SK-N-SH (cell line): ENCODE data around the gene KEL. TPM values are rescaled to one million over a fixed set of nuclear protein-coding genes. Genes with fewer than 3 reads are reported as not detected.

Experiments
- CTCF ChIA-PET: fragments of 300-600, 350-600 bp; formaldehyde crosslinking; extraction: SDS; loops from one replicate; lab custom pipeline; 2021; lab: Yijun Ruan, JAX
- POLR2A ChIA-PET: fragments of 350-600 bp; sonication (Branson Sonifier 250); formaldehyde crosslinking; extraction: SDS; loops from one replicate; lab custom pipeline; 2020; ENCODE audit warnings: antibody characterized with exemption, inconsistent platforms; lab: Yijun Ruan, JAX
- DNase-seq: peaks from one replicate; pipeline ENCODE4 v3.0.0; 2012
- H2AFZ ChIP-seq: fragments of 200-600 bp; sonication (generic); 2 replicates; pipeline ENCODE4 v1.8.1; 2016; ENCODE audit warnings: antibody characterized with exemption, mild to moderate bottlenecking, low read depth
- H3F3A ChIP-seq: fragments of 200-600 bp; sonication (generic); replicated peaks from 2 replicates; pipeline ENCODE3; 2016; ENCODE audit warnings: antibody characterized with exemption, mild to moderate bottlenecking; ENCODE audit not compliant: insufficient read depth
- H3K27ac ChIP-seq, 2 experiments: fragments of 200-500 bp in 1 of 2; fragments of 200-600 bp in 1 of 2; sonication (Bioruptor generic) in 1 of 2; sonication (generic), shearing (Covaris generic) in 1 of 2; 2 replicates each; pipeline versions ENCODE4 v1.5.1 to v1.6.1; 2014 to 2016; ENCODE audit warnings: low read depth in 2 of 2, inconsistent platforms in 1 of 2, low read length in 1 of 2, mild to moderate bottlenecking in 1 of 2, mixed read lengths in 1 of 2
- H3K27me3 ChIP-seq: fragments of 200-600 bp; sonication (generic), shearing (Covaris generic); 2 replicates; pipeline ENCODE4 v1.6.1; 2016; ENCODE audit warnings: mixed run types; ENCODE audit not compliant: insufficient read depth
- H3K36me3 ChIP-seq, 2 experiments: fragments of 200-500 bp in 1 of 2; fragments of 200-600 bp in 1 of 2; sonication (Bioruptor generic) in 1 of 2; sonication (generic) in 1 of 2; replicated peaks in 1 of 2; 2 replicates each; pipeline versions ENCODE3 to v1.5.1; 2014 to 2016; ENCODE audit warnings: low read length in 1 of 2, mild to moderate bottlenecking in 1 of 2; ENCODE audit not compliant: insufficient read depth in 2 of 2, control insufficient read depth in 1 of 2
- H3K4me1 ChIP-seq, 2 experiments: fragments of 200-500 bp in 1 of 2; fragments of 200-600 bp in 1 of 2; sonication (Bioruptor generic) in 1 of 2; sonication (generic), shearing (Covaris generic) in 1 of 2; 2 replicates each; pipeline versions ENCODE4 v1.5.1 to v1.6.1; 2014 to 2016; ENCODE audit warnings: low read depth in 1 of 2, low read length in 1 of 2, mixed run types in 1 of 2; ENCODE audit not compliant: insufficient read depth in 2 of 2, control insufficient read depth in 1 of 2
- H3K4me2 ChIP-seq: fragments of 200-600 bp; sonication (generic), shearing (Covaris generic); 2 replicates; pipeline ENCODE4 v1.6.1; 2017; ENCODE audit warnings: mixed run types
- H3K4me3 ChIP-seq, 2 experiments: fragments of 200-500 bp in 1 of 2; fragments of 200-600 bp in 1 of 2; sonication (Bioruptor generic) in 1 of 2; sonication (generic), shearing (Covaris generic) in 1 of 2; 2 replicates each; pipeline versions ENCODE4 v1.5.1 to v1.8.1; 2014 to 2016; ENCODE audit warnings: low read depth in 2 of 2, inconsistent platforms in 1 of 2, low read length in 1 of 2, mild to moderate bottlenecking in 1 of 2, mixed read lengths in 1 of 2, moderate library complexity in 1 of 2
- H3K79me2 ChIP-seq: fragments of 200-600 bp; sonication (generic); 2 replicates; pipeline ENCODE4 v1.8.1; 2017; ENCODE audit warnings: mild to moderate bottlenecking; ENCODE audit not compliant: insufficient read depth
- H3K9ac ChIP-seq: fragments of 200-600 bp; sonication (generic); 2 replicates; pipeline ENCODE4 v1.6.1; 2017; ENCODE audit warnings: mixed run types
- H3K9me2 ChIP-seq: fragments of 200-600 bp; sonication (generic); 2 replicates; pipeline ENCODE4 v1.6.1; 2017; ENCODE audit warnings: mixed run types
- H3K9me3 ChIP-seq: fragments of 200-600 bp; sonication (generic); 2 replicates; pipeline ENCODE4 v1.6.1; 2017; ENCODE audit warnings: mixed run types, mild to moderate bottlenecking, moderate library complexity
- H4K20me1 ChIP-seq: fragments of 200-600 bp; sonication (generic); 2 replicates; pipeline ENCODE4 v1.6.1; 2017; ENCODE audit warnings: mild to moderate bottlenecking, mixed run types; ENCODE audit not compliant: insufficient read depth
- CHD2 ChIP-seq: fragments of 150-350 bp; IDR thresholded peaks from 2 replicates; pipeline ENCODE4 v1.6.1; 2018; ENCODE audit warnings: low read length; ENCODE audit not compliant: partially characterized antibody
- CTCF ChIP-seq: fragments of 200-600 bp; sonication (generic); IDR thresholded peaks from 2 replicates; pipeline ENCODE4 v1.6.1; 2017; ENCODE audit warnings: antibody characterized with exemption, mild to moderate bottlenecking, moderate library complexity
- ELF1 ChIP-seq: IDR thresholded peaks from 2 replicates; pipeline ENCODE4 v1.4.0; 2012
- EP300 ChIP-seq, 2 experiments: IDR thresholded peaks; 2 replicates each; pipeline versions ENCODE4 v1.4.0 to v1.6.1; 2012; ENCODE audit warnings: borderline replicate concordance in 1 of 2, low read depth in 1 of 2, low read length in 1 of 2
- EZH2phosphoT487 ChIP-seq: fragments of 200-600 bp; sonication (generic); IDR thresholded peaks from 2 replicates; pipeline ENCODE4 v1.6.1; 2017; ENCODE audit warnings: low read depth, mixed run types, mild to moderate bottlenecking, antibody characterized with exemption, moderate library complexity, borderline replicate concordance
- FOSL2 ChIP-seq: IDR thresholded peaks from 2 replicates; pipeline ENCODE4 v1.4.0; 2012; ENCODE audit warnings: low read depth, mild to moderate bottlenecking, moderate library complexity, borderline replicate concordance
- FOXJ3 ChIP-seq: sonication (generic); formaldehyde crosslinking; IDR thresholded peaks from 2 replicates; pipeline ENCODE4 v1.5.1; 2020; ENCODE audit warnings: mild to moderate bottlenecking, missing genetic modification reagents
- GATA2 ChIP-seq: sonication (generic); formaldehyde crosslinking; IDR thresholded peaks from 2 replicates; pipeline ENCODE4 v1.5.0; 2020; ENCODE audit warnings: mild to moderate bottlenecking, missing genetic modification reagents
- IRF3 ChIP-seq: fragments of 150-350 bp; IDR thresholded peaks from 2 replicates; pipeline ENCODE4 v1.6.1; 2016; ENCODE audit warnings: mild to moderate bottlenecking, low read depth, low read length
- JUND ChIP-seq: IDR thresholded peaks from 2 replicates; pipeline ENCODE4 v1.4.0; 2012
- MAX ChIP-seq: IDR thresholded peaks from 2 replicates; pipeline ENCODE4 v1.4.0; 2012; ENCODE audit warnings: low read depth
- MXI1 ChIP-seq: IDR thresholded peaks from 2 replicates; pipeline ENCODE4 v1.6.1; 2012; ENCODE audit warnings: mild to moderate bottlenecking, low read depth, low read length, improper control_type of control experiment
- NFIC ChIP-seq: IDR thresholded peaks from 2 replicates; pipeline ENCODE4 v1.4.0; 2012; ENCODE audit warnings: borderline replicate concordance
- REST ChIP-seq: IDR thresholded peaks from 2 replicates; pipeline ENCODE4 v1.6.1; 2012; ENCODE audit warnings: mild to moderate bottlenecking, low read depth, low read length, moderate library complexity
- RFX5 ChIP-seq: IDR thresholded peaks from 2 replicates; pipeline ENCODE4 v1.6.1; 2012; ENCODE audit warnings: mild to moderate bottlenecking, improper control_type of control experiment, low read length
- RXRA ChIP-seq: IDR thresholded peaks from 2 replicates; pipeline ENCODE4 v1.4.0; 2012; ENCODE audit warnings: low read depth, mild to moderate bottlenecking, borderline replicate concordance
- TAF1 ChIP-seq: IDR thresholded peaks from 2 replicates; pipeline ENCODE4 v1.6.1; 2012; ENCODE audit warnings: low read depth, mild to moderate bottlenecking, low read length, moderate library complexity, borderline replicate concordance
- TCF12 ChIP-seq: IDR thresholded peaks from 2 replicates; pipeline ENCODE4 v1.4.0; 2012
- TEAD4 ChIP-seq: IDR thresholded peaks from 2 replicates; pipeline ENCODE4 v1.4.0; 2012; ENCODE audit warnings: mild to moderate bottlenecking, borderline replicate concordance; ENCODE audit not compliant: insufficient read depth
- ZBTB33 ChIP-seq: IDR thresholded peaks from 2 replicates; pipeline ENCODE4 v1.4.0; 2012; ENCODE audit warnings: low read depth, borderline replicate concordance
- WGBS: methylation state at CpG from one replicate; pipeline ENCODE4 v1.1.6; 2017; ENCODE audit warnings: low lambda C conversion rate; 5-methylcytosine and 5-hydroxymethylcytosine counted together
- polyA plus RNA-seq, 3 experiments: library from polyadenylated mRNA; depleted of rRNA; stranded (reverse); fragments of >200 nt; gene quantifications; 2 replicates each; pipeline ENCODE4 v1.2.3, GENCODE V29; 2012

KEL gene
- polyA plus RNA-seq, 1 of the 3 experiments (the other 2 are of a cell fraction): 0.05 TPM

- TF ChIP-seq MXI1 (no peak), RFX5 (no peak), MAX (no peak)
- TF ChIP-seq, all 33 proteins: peak for 0
These were observed 828 bp upstream of the KEL start (continued) for GRCh38 chr7:142962991-142963390.

GRCh38 chr7:142961595-142961972 is 579 bp downstream of the KEL start:
- H3K4me3 ChIP-seq: no peak overlapping the region
- DNase-seq: no peak
- no peak overlapping the region for H3K4me2 ChIP-seq
- no peak overlapping the region for H3K27ac ChIP-seq
- no peaks in the 10 kb centered on the region for H3K36me3 ChIP-seq
- H3K9me3 ChIP-seq: no peaks in the 10 kb centered on the region
- no peaks in the 10 kb centered on the region for H3K79me2 ChIP-seq
- peaks cover 30% of the 10 kb centered on the region; the same call in 1 of the 2 replicates for H3K27me3 ChIP-seq
- ChIA-PET POLR2A (no interaction called here), CTCF (interaction anchor here (0.6 kb wide), 1 partner anchor 106 kb away, joined by 3 read pairs; no protein-coding TSS in a partner anchor)
- H3K9ac ChIP-seq: no peak overlapping the region
- no peaks in the 10 kb centered on the region for H3F3A ChIP-seq
- no peaks in the 10 kb centered on the region for H3K9me2 ChIP-seq
- no peak overlapping the region for H2AFZ ChIP-seq
- WGBS: 15% methylated on average over 4 of the region's 4 CpGs
- no peaks in the 10 kb centered on the region for H3K4me1 ChIP-seq
- no peaks in the 10 kb centered on the region for H4K20me1 ChIP-seq
- TF ChIP-seq JUND: no peak
- TF ChIP-seq NFIC: no peak
- no peak for TF ChIP-seq EZH2phosphoT487
- no peak for TF ChIP-seq ZBTB33
- TF ChIP-seq RXRA: no peak
- no peak for TF ChIP-seq GATA2 (CRISPR knock-in tag)
- no peak for TF ChIP-seq MAX
- TF ChIP-seq REST: no peak
- TF ChIP-seq CTCF: no peak
- TF ChIP-seq EP300 (IDR thresholded peaks at IDR 0.05; ENCODE audit: borderline replicate concordance in 1 of 2, low read depth in 1 of 2, low read length in 1 of 2): no peak
- TF ChIP-seq CHD2: no peak
- no peak for TF ChIP-seq TCF12
- no peak for TF ChIP-seq TAF1
- no peak for TF ChIP-seq RFX5
- TF ChIP-seq ELF1: no peak
- TF ChIP-seq IRF3: no peak
- TF ChIP-seq TEAD4: no peak
- no peak for TF ChIP-seq FOXJ3
- no peak for TF ChIP-seq FOSL2
